Stimulated activated CD4-positive, alpha-beta T cell treated with anti-CD3 and anti-CD28 coated beads, Interleukin-15, amount 100 ng/mL, for 24 hours (primary cell): ENCODE measurements around the gene CPEB3.
"Not testable (repeated sequence)": the region's sequence is repeated elsewhere in the genome, so short reads cannot be mapped to it uniquely, and the experiment has no call there.

Experiments
- DNase-seq: peaks from one replicate; pipeline ENCODE4 v3.0.0-alpha.2; 2020

Gene CPEB3

DNA sequence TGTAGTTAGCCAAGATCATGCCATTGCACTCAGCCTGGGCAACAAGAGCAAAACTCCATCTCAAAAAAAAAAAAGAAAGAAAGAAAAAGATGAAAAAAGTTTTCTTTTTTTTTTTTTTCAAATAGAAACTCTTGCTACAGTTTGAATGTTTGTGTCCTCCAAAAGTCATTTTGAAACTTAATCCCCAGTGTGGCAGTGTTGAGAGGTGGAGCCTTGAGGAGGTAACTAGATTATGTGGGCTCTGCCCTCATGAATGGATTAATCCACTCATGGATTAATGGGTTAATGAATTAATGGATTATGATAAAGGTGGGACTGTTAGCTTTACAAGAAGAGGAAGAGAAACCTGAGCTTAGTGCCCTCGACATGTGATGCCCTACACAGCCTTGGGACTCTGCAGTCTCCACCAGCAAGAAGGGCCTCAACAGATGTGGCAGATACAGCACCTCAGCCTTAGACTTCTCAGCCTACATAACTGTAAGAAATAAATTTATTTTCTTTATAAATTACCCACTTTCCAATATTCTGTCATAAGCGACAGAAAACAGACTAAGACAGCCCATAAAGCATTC, 25.1 kb downstream of the CPEB3 start:
- DNase-seq = no peak

DNA sequence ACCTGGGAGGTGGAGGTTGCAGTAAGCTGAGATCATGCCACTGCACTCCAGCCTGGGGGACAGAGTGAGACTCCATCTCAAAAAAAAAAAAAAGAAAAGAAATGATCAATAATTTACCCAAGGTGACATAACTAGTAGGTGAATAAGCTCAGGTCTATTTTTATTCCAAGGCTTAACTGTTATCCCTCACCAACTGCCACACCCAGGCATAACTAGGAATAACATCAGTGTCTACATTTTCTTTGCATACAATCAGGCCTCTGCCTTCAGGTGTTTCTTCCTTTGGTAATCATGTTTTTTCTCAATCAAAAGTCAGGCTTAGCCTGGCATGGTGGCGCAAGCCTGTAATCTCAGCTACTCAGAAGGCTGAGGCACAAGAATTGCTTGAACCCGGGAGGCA, 26.6 kb downstream of the CPEB3 start:
- no peak for DNase-seq

DNA sequence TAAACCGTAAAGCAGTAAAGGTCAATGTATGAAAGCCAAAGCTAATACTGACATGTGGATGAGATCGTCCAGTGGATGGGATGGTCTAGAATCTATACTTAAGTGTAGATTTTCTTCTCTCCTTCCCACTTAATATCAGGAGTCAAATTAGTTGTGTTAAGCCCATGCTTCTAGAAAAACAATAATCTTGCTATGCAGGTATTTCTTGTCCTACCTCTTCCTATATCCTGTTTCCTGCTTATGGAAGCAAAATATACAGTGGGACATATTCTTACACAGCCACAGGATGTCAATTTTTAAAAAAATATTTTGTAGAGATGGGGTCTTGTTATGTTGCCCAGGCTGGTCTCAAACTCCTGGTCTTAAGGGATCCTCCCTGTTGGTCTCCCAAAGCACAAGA, 27.5 kb downstream of the CPEB3 start:
- DNase-seq = no peak

DNA sequence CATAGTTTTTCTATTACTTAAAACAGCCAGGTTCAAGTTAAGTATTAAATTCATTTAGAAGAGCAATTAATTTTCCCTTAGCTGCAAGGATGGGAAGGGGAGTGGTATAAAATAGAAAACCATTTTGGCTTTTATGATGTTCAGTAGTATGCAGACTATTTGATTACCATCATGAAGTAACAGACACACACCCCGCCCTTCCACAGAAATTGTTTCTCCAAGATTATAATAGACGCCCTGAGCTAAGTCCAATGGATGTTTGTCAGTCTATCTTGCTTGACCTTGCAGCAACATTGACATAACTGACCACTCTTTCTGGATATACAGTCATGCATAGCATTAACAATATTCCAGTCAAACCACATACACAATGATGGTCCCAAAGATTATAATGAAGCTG, 42.3 kb downstream of the CPEB3 start:
- DNase-seq = no peak

DNA sequence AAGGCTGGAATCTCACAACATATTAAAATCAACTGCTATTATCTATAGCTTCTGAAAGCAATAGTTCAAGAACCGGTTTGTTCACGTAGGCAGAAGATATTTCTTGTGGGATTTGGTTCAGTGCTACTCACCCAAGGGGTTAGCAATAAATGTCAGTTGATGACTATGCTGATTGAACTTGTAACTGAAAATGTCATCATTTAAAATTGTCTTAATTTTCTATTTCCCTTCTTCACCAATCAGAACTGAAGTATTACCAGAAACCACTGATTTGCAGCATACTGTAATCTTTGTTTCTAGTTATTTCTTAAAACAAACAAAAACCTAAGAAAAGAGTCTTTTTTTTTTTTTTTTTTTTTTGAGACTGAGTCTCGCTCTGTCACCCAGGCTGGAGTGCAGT, 46.1 kb downstream of the CPEB3 start:
- no peak for DNase-seq

DNA sequence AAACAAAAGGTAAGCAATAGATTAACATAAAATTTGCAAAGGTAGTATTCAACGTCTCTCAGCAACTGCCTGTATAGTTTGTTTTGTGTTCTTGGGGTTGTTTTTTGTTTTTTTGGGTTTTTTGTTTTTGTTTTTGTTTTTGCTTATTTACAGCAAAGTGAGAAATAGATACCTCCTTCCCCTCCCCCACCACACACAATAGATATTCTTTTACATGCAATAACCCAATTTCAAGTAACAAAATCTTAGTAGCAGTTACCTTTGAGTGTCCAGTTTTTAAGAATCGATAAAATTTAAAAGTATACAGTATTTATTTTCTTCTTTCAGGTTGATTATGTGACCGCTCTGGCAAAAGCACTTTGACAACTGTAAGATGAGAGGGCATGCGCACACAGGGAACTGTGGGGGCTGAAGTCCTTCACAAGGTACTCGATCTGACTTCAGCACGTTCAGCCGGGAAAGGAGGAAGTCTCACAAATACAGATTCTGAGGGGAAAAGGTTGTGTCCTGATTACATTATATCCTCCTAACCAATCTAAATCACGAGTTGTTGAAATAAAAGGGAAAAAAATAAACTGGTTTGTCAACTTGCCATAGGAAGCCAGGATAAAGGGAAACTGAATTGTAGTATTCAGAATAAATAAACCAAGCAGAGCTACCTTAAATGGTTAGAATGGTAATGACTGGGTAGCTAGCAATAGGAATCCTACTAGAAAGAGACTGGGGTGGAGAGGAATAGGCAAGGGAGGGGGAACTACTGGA, 47.8 kb downstream of the CPEB3 start:
- DNase-seq = peak; percentile 54

DNA sequence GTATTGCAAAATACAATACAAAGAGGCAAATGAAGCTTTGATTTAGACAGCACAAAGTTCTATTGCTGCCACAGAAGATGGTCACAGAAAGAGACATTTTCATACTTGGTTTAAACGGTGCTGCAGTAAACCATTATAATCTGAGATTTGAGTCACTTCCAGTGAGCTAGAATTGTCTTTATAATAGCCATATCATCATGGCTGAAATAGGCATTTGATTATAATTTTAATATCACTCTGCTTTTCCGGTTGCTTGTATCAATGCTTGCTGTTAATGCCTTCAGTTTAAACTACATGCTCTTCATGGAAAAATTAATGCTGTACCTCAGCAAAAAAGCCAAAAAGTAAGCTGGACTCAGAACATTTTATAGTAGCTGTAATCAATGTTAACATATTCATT, 48.5 kb downstream of the CPEB3 start:
- DNase-seq = no peak

DNA sequence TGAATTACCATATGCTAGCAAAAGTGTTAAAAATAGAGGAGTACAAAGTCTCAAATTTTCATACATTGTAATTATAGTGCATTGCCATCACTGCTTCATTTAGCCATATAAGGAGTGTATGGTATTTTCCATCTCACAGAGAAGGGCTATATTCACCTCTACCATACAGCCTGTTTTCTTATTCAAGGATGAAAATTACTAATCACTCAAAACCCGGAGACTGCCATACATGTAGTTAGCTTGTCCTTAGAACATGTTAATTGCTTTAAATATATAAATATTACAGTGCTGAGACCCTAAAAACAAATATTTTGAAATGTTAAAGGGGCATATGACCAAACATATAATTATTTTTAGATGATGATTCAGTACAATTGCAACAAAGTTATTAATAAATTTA, 49.4 kb downstream of the CPEB3 start:
- no peak for DNase-seq

DNA sequence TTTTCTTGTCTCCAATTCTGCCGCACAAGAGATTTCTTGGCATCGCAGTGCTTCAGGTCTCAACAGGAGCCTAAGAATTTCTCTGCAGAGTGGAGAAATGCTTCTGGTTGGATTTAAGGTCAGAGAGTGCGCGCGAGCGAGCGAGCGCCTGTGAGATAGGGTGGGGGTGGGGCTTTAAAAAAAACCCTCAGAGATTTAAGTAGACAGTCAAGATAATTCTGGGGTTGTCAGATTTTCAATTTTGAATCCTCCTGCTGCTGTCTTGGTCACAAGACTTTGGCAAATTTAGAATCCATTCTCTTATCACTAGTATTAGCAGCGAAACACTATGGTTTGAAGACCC, 49.7 kb downstream of the CPEB3 start:
- no peak for DNase-seq

DNA sequence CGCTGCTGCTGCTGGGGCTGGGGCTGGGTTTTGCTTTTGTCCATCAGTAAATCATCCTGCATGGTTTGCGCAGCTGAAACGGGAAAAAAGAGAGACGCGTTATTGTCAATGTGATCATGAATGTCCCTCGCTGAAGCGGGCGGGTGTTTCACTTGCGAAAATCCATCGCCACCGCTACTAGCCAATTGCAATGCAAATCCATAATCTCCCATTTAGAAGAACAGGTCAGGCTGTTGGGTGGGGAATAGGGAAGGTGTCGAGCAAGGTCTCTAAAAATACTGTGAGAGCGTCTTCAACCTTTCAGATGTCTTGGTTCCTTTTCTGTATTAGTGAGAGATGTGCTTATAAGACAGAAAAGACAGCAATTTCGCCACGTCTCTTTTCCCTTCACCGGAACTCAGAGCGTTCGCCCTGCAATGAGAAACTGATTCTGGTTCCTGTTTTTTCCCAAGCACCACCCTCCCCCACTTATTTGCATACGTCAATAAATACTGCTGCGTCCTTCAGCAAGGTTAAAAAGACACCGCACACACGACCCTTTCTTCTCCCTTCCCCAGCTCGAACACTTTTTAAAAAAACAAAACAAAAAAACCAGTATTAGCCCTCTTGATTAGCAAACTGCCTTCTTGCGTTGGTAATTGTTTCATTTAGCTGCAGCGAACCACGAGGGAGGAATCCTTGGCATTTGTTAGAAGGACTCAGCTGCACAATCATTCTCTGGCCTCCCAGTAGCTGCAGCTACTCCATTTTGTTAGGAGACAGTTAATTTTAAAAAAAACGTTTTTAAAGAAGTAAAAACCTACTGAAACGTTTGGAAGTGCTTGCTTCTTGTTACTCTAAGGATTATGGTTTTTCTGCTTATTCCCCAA, 50.4 kb downstream of the CPEB3 start:
- DNase-seq = peak; percentile 28

DNA sequence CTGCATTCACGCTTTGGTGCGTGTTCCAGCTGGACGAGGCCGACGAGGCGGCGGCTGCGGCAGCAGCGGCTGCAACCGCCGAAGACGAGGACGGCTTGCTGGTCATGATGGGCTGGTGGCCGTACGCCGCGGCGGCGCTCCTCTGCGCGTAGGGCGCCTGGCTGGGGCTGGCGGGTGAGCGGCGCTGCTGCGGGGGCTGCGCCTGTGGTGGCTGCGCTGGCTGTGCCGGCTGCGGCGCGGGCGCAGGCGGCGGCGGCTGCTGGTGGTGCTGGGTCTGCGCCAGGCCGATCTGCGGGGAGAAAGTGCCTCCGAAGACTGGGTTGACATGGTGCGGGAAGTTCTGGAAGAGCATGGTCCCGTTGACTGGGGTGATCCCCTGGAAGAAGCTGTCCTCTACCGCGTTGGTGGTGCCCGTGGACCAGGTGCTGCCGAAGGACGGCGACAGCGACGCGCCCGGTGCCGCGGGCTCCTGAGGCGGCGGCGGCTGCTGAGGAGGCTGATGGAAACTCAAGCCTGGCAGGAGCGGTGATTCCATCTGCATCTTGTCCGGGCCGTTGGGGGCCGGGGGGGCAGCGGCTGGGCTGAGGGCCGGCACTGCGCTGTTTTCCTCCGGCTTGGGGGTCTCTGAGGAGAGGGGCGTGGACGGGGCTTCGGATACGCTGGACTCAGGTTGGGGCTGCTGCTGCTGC, 51.1 kb downstream of the CPEB3 start:
- peak; percentile 56 for DNase-seq

DNA sequence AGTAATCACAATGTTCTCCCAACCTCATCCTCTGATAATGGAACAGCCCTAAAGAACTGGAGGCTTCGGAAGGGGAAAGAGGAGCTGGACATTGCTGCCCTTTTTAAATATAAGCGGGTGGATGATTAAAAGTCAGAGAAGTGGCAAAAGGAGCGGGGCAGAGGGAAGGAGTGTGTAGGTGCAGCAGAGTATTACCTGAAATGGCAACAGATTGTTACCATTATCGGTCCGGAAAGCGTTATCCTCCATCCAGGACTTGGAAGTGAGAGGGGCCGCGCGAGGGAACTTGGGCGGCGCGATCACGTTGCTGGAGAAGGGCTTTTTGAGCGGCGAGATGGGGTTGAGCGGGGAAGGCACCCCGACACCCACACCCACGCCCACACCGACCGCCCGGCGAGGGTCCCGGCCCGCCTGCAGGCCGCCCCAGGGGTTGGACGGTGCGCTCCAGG, 51.7 kb downstream of the CPEB3 start:
- DNase-seq = no peak

DNA sequence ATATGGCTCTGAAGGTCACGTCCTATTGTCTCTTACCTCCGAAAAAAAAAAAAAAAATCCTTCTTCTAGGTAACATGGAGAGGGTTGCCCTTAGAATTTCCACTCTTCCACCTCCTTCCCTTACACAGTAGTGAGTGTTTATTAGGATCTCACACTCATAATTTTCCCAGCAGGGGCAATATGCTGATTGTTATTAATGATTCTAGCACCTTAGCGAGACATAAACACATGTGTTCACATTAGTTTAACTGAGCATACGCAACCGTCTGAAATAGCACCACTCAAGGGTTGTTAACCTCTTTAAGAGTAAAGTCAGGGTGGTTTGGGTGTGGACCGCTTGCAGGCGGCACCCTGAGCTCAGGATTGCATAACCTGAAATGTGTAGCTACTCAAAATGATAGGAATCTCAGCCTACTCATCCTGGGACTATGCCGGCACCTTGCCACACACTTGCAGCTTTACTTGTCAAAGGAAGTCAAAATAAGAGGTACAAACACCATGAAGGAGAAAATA, 52.2 kb downstream of the CPEB3 start:
- no peak for DNase-seq

DNA sequence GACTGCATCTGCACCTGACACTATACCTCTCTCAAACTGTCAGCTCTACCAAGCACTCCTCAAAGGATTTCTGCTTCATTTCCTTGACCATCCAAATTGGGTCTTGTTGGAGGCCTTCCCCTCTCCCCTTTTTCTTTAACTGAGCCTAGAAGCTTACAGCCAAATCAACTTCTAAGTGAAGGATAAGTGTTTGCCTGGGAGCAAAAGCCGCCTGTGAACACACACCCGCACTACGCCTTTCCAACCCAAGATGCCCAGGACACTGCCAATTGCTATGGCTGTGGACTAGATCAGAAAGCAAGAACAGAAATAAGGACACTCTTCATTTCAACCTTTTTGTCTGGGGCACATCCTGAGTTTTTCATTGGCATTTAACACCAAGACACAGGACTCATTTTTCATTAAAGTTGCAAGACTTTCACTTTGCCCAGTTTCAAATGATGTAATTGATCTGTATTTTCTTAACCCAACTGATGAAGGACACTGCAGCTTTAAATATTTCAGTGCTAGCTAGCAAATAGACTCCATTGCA, 52.8 kb downstream of the CPEB3 start:
- DNase-seq = no peak

DNA sequence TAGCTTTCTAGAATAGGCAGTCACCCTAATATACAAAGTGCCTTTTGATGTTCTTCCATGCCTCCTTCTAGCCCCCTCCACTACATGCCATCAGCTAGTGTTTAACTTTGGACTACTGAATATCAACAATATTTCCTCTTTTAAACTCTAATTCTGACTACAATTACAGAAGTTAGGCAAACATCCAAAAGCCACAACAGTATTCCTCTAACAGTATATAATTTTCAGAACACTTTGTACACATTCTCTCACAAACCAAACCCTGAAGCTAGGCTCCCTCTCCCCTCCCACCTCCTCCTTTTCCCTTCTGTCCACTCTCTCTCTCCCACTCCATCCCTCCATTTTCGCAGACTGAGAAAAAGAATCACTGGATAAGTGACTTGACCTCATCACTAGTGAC, 59.7 kb downstream of the CPEB3 start:
- DNase-seq = no peak

DNA sequence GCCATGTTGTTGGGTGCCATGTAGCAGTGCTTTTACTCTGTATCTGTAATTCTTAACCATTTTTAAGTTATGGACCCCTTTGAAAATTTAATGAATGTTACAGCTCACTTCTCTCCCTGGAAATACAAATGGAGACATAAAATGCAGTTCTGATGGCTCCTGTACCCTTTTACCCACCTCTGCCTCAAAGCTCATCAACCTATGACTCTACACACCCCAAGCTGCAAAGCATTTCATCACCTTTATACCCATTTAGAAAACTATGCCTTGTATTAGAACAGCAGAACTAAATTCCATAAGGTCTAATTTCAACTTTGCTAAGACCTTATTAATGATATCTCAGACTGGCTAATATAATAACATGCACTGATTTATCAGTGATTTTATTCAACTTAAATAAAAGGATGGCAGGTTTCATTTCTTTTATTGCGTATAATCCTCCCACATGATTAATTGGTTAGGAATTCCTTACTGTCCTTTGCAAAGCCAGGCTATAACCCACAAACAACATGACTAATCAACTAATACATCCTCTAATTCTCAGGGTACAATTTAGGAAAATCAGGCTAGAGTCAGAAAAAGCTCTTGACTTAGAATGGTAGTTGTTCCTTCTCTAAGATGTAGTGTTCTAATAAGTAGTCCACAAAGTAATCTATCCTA, 68.1 kb downstream of the CPEB3 start:
- DNase-seq = no peak

DNA sequence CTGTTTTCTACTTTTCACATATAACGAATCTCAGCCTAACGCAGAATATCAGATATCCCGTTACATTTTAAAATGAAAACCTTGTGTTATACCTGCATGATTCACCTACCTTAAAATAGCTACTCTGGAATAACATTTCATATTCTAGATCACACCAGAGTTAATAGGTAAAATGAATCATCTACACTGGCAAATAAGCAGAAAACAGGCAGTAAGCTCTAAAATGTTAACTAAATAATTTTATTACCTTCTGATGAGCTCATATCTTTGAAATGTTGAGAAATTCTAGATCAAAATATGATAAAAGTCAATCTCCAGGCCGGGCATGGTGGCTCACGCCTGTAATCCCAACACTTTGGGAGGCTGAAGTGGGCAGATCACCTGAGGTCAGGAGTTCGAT, 71.3 kb downstream of the CPEB3 start:
- DNase-seq = no peak

DNA sequence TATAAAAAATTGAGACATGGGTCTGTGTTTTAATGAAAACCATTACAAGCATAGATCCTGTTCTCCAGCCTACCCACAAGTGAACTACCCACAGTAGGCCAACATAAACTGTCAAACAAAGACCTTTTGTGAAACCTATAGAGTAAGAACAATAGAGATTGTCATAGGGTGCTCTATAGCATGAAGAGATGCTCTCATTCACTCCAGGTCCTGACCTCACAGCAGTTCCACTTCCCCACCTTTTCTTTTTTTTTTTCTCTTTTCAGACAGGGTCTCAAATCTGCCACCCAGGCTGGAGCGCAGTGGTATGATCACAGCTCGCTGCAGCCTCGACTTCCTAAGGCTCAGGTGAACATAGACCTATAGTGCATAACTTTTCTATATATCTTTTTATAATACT, 72.3 kb downstream of the CPEB3 start:
- no peak for DNase-seq

DNA sequence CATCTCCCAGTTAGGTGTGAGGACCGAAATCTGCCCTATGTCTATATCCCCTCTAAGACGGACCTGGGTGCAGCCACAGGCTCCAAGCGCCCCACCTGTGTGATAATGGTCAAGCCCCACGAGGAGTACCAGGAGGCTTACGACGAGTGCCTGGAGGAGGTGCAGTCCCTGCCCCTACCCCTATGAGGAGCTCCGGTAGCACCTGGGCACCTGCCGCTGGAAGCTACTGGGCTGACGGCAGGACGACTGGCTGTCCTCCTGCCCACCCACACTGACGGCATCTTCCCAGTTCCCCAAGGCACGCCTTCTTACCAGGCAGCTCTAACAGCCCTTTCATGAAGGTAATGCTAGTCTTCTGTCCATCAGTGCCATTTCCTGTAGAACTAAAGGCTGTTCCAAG, 74.3 kb downstream of the CPEB3 start:
- not testable (repeated sequence) for DNase-seq

DNA sequence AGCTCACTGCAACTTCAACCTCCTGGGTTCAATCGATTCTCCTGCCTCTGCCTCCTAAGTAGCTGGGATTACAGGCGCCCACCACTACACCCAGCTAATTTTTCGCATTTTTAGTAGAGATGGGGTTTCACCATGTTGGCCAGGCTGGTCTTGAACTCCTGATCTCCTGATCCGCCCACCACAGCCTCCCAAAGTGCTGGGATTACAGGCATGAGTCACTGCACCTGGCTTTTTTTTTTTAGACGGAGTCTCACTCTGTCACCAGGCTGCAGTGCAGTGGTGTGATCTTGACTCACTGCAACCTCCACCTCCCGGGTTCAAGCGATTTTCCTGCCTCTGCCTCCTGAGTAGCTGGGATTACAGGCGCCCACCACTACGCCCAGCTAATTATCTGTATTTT, 75.7 kb downstream of the CPEB3 start:
- DNase-seq = not testable (repeated sequence)

DNA sequence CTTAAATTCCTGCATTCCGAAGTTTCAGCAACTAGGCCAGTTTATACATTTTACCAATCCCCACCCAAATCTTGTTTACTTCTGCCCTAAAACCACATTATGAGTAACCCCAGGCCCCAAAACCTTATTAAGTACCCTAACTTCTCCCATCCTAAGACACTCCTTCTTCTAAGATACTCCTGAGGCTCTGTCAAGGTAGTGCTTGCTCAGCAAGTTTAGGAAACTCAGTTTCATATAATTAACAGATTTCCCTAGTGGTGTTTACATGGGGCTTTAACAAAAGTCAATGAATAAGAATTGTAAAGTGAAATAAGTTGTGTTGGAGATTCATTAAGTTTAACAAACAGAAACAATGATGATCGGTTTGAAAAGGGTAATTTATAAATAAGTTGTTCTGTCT, 77.8 kb downstream of the CPEB3 start:
- no peak for DNase-seq

DNA sequence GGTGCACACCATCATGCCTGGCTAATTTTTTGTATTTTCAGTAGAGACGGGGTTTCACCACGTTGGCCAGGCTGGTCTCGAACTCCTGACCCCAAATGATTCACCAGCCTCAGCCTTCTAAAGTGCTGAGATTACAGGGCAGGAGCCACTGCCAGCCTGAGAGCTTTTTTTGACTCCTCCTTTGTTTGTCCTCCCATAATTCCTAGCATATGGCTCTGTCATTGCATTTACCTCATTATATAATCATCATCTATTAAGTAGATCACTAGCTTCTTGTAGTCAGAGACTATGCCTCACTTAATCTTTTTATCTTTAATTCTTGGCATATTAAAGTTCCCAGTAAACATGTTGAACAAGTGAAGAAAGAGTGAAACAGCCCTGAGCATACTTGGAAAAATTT, 82.1 kb downstream of the CPEB3 start:
- DNase-seq = no peak
